Common myeloid progenitor, CD34-positive (primary cell): ENCODE data around the gene SH3TC1.

ENCODE experiments used
- CTCF ChIA-PET: fragments of 350-600 bp; sonication (Branson Sonifier 250); formaldehyde crosslinking; loops from one replicate; lab custom pipeline; 2021; ENCODE audit warnings: antibody characterized with exemption; lab: Charles Lee
- POLR2A ChIA-PET: fragments of 350-600 bp; sonication (Branson Sonifier 250); formaldehyde crosslinking; loops from one replicate; lab custom pipeline; 2021; ENCODE audit warnings: antibody characterized with exemption; lab: Charles Lee
- DNase-seq, 3 donors: peaks; one replicate each; pipeline versions ENCODE4 v3.0.0 to v3.0.0-alpha.2; 2013
- H3K27ac ChIP-seq, 2 experiments: 1 replicate in 1 of 2; 2 replicates in 1 of 2; pipeline ENCODE4 v1.7.0; 2013; ENCODE audit warnings: inconsistent platforms in 2 of 2, low read length in 2 of 2, mild to moderate bottlenecking in 2 of 2, low read depth in 1 of 2, moderate library complexity in 1 of 2; ENCODE audit not compliant: severe bottlenecking in 2 of 2, insufficient read depth in 1 of 2, poor library complexity in 1 of 2
- H3K27me3 ChIP-seq, 5 experiments: replicated peaks in 2 of 5; 1 replicate in 3 of 5; 2 replicates in 2 of 5; pipeline versions ENCODE4 v1.6.1 to v1.7.0; 2013; ENCODE audit warnings: low read length in 4 of 5, mild to moderate bottlenecking in 2 of 5, moderate library complexity in 2 of 5, inconsistent platforms in 1 of 5; ENCODE audit not compliant: insufficient read depth in 5 of 5, control insufficient read depth in 4 of 5
- H3K36me3 ChIP-seq, 4 experiments: 1 replicate in 2 of 4; 2 replicates in 2 of 4; pipeline versions ENCODE4 v1.6.1 to v1.7.0; 2013; ENCODE audit warnings: low read length in 3 of 4, control low read depth in 1 of 4, mild to moderate bottlenecking in 1 of 4; ENCODE audit not compliant: control insufficient read depth in 4 of 4, insufficient read depth in 4 of 4
- H3K4me1 ChIP-seq, 4 experiments: 1 replicate in 3 of 4; 2 replicates in 1 of 4; pipeline versions ENCODE4 v1.6.1 to v1.7.1; 2013; ENCODE audit warnings: low read length in 3 of 4, mild to moderate bottlenecking in 3 of 4, control low read depth in 1 of 4, inconsistent platforms in 1 of 4, moderate library complexity in 1 of 4; ENCODE audit not compliant: control insufficient read depth in 4 of 4, insufficient read depth in 4 of 4; ENCODE audit errors: control extremely low read depth in 1 of 4
- H3K4me3 ChIP-seq, 7 experiments: 1 replicate in 4 of 7; 2 replicates in 3 of 7; pipeline versions ENCODE4 v1.5.1 to v1.7.0; 2013; ENCODE audit warnings: mild to moderate bottlenecking in 7 of 7, low read length in 6 of 7, moderate library complexity in 6 of 7, inconsistent platforms in 2 of 7, low read depth in 2 of 7, control low read depth in 1 of 7; ENCODE audit not compliant: insufficient read depth in 4 of 7, control insufficient read depth in 1 of 7; ENCODE audit errors: extremely low read depth in 1 of 7
- H3K9me3 ChIP-seq, 5 experiments: 1 replicate in 4 of 5; 2 replicates in 1 of 5; pipeline versions ENCODE4 v1.6.1 to v1.7.1; 2013; ENCODE audit warnings: low read length in 4 of 5, mild to moderate bottlenecking in 2 of 5, inconsistent platforms in 1 of 5, low read depth in 1 of 5, moderate library complexity in 1 of 5; ENCODE audit not compliant: control insufficient read depth in 4 of 5, insufficient read depth in 2 of 5; ENCODE audit errors: control extremely low read depth in 1 of 5
- WGBS: methylation state at CpG from one replicate; pipeline ENCODE4 v1.1.5; 2013; ENCODE audit not compliant: insufficient coverage; 5-methylcytosine and 5-hydroxymethylcytosine counted together

SH3TC1 gene

DNA sequence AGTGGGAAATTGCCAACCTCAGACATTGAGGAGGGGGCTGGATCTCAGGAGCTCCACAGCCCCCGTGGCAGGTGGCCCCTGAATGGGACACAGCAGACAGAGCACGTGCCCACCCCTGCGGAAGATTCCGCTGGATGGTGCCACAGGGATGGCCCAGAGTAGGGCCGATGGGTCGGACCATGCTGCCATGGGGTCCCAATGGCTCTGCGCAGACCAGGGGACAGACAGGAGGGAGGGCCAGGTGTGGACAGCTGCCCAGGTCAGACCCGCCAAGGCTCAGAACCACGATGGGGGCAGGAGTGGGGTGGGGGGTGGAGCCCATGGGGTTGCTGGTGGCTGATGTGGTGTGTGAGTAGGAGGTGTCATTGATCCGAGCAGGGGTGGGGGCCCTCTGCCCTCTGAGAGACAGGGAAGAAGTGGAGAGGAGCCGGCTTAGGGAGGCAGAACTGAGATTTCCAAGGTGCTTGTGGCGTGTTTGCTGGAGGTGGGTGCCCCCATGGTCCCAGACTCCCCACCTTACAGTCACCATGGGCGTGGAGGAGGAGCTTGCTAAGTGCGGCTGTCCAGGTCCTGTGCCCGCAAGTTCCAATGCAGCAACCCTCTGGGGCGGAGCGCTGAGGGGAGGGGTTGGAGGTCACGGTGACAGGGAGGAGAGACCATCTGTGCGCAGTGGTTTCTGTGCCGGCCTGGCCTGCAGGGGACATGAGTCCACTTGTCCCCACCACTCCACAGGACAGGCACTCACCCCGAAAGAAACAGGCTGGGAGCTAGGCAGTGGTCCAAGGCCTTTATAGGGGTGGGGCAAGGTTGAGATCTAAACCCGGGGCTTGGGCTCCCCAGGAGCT lies 12.9 kb downstream of the SH3TC1 start:
- no peak for DNase-seq
- Histone ChIP-seq H3K9me3 (no peaks in the 10 kb centered on the region), H3K4me3 (no peak overlapping the region), H3K36me3 (peaks cover 12 to 85% (median 54%) of the 10 kb centered on the region in 4 experiments), H3K27ac (no peak overlapping the region), H3K4me1 (peaks cover 1 to 39% (median 28%) of the 10 kb centered on the region in 4 experiments), H3K27me3 (no peaks in the 10 kb centered on the region)
- ChIA-PET POLR2A (no interaction called here), CTCF (interaction anchor here (0.7 to 2.2 kb wide), 5 partner anchors 9 to 16 kb away, joined by 3 to 8 read pairs (median 3); no protein-coding TSS in a partner anchor)
- WGBS = 95% methylated on average over 15 of the region's 22 CpGs

DNA sequence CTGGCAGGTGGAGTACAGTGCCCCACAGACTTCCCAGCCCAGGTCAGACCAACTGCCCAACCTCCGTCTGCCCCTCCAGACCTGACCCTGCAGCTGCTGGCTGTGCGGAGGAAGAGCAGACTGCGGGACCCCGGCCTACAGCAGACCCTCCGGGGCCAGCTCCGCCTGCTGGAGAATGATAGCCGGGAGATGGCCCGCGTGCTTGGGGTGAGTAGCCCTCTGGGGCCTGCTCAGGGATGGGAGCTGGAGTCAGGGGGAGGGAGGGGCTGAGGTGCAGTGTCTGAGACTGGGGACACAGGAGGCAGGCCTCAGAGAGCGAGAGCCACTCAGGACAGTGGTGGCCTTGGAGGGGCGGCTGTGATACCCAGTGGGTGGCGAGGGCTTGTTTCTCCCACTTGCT lies 13.5 kb downstream of the SH3TC1 start:
- no peak overlapping the region for H3K4me3 ChIP-seq
- H3K27me3 ChIP-seq = no peaks in the 10 kb centered on the region
- 97% methylated on average over 9 of the region's 12 CpGs for WGBS
- peaks cover 0 to 33% (median 22%) of the 10 kb centered on the region in 4 experiments for H3K4me1 ChIP-seq
- ChIA-PET POLR2A (no interaction called here), CTCF (interaction anchor here (0.7 to 2.2 kb wide), 7 partner anchors 8 to 20 kb away, joined by 3 to 8 read pairs (median 3); no protein-coding TSS in a partner anchor)
- DNase-seq = no peak
- no peaks in the 10 kb centered on the region for H3K9me3 ChIP-seq
- no peak overlapping the region for H3K27ac ChIP-seq
- H3K36me3 ChIP-seq = peaks cover 12 to 85% (median 58%) of the 10 kb centered on the region in 4 experiments

DNA sequence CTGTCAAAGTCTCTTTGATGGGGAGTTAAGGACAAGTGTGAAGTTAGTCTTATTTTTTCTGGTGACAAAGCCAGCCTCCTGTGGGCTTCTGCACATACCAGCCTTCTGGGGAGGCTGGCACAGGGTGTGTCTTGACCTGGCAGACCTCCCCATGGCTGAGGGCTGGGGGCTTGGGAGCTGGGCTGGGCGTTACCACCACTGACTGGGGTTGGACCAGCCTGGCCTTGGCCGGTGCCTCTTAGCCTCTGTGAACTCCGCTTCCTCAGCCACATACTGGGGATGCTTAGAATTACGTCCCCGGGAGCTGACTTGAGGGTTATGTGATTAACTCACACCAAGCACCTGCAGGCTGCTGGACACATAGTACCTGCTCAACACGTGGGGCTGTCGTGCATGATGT lies 14.0 kb downstream of the SH3TC1 start:
- Histone ChIP-seq H3K27me3 (no peaks in the 10 kb centered on the region), H3K27ac (no peak overlapping the region), H3K4me1 (peaks cover 0 to 29% (median 18%) of the 10 kb centered on the region in 4 experiments), H3K9me3 (no peaks in the 10 kb centered on the region), H3K36me3 (peaks cover 12 to 85% (median 58%) of the 10 kb centered on the region in 4 experiments), H3K4me3 (no peak overlapping the region)
- WGBS = 91% methylated on average over 7 of the region's 7 CpGs
- ChIA-PET CTCF (interaction anchor here (0.7 to 2.2 kb wide), 6 partner anchors 7 to 20 kb away, joined by 3 to 8 read pairs (median 4); no protein-coding TSS in a partner anchor), POLR2A (no interaction called here)
- no peak for DNase-seq

DNA sequence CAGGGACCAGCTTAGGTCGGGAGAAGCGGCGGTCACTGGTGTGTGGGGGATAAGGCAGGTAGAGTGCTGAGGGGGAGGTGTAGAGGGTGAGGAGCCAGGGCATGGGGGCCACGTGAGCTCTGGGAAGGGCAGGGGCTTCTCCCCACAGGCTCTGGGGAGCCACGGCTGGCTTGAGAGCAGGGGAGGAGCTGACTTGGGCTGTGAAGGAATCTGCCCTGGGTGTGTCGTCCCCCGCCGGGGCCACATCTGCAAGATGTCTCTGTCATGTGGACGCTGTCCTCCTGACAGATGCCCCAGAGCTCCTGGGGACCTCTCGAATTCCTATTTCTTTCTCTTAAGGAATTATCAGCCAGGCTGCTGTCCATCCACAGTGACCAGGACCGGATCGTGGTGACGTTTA lies 15.0 kb downstream of the SH3TC1 start:
- H3K9me3 ChIP-seq = no peaks in the 10 kb centered on the region
- no peaks in the 10 kb centered on the region for H3K27me3 ChIP-seq
- H3K36me3 ChIP-seq = peaks cover 7 to 86% (median 56%) of the 10 kb centered on the region in 4 experiments
- no peak overlapping the region for H3K4me3 ChIP-seq
- ChIA-PET POLR2A (no interaction called here), CTCF (interaction anchor here (0.7 to 2.1 kb wide), 7 partner anchors 11 to 37 kb away, joined by 3 to 7 read pairs (median 5); no protein-coding TSS in a partner anchor)
- DNase-seq = no peak
- WGBS = 92% methylated on average over 13 of the region's 13 CpGs
- peaks cover 0 to 22% (median 13%) of the 10 kb centered on the region in 4 experiments for H3K4me1 ChIP-seq
- H3K27ac ChIP-seq = no peak overlapping the region

DNA sequence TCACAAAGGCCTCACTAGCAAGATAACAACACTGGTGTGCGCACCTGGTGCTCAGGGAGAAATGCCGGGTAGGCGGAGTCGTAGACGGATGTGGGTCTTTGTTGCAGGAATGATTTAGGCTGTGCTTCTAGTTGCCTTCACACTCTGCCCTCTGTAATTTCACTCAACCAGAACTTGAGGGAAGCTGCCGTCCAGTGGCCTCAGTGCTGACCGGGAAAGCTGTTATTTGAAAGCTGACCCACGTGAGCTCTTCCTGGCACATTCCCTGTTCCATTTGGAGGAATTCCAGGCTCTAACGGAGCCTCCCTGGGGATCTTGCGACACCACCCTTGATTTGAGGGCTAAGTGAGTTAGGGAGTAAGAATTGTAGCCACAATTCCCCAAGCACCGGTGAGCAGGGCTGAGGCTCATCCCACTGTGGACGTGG lies 15.9 kb downstream of the SH3TC1 start:
- ChIA-PET CTCF (interaction anchor here (0.5 to 2.1 kb wide), 8 partner anchors 8 to 33 kb away, joined by 3 to 7 read pairs (median 5); partner anchors contain the start of gene SH3TC1), POLR2A (interaction anchor here (1.6 kb wide), 1 partner anchor 12 kb away, joined by 3 read pairs; no protein-coding TSS in a partner anchor)
- Histone ChIP-seq H3K4me3 (no peak overlapping the region), H3K9me3 (no peaks in the 10 kb centered on the region), H3K27me3 (no peaks in the 10 kb centered on the region), H3K27ac (no peak overlapping the region), H3K36me3 (peaks cover 7 to 86% (median 57%) of the 10 kb centered on the region in 4 experiments), H3K4me1 (peaks cover 0 to 14% (median 8%) of the 10 kb centered on the region in 4 experiments)
- 96% methylated on average over 12 of the region's 12 CpGs for WGBS
- no peak for DNase-seq

DNA sequence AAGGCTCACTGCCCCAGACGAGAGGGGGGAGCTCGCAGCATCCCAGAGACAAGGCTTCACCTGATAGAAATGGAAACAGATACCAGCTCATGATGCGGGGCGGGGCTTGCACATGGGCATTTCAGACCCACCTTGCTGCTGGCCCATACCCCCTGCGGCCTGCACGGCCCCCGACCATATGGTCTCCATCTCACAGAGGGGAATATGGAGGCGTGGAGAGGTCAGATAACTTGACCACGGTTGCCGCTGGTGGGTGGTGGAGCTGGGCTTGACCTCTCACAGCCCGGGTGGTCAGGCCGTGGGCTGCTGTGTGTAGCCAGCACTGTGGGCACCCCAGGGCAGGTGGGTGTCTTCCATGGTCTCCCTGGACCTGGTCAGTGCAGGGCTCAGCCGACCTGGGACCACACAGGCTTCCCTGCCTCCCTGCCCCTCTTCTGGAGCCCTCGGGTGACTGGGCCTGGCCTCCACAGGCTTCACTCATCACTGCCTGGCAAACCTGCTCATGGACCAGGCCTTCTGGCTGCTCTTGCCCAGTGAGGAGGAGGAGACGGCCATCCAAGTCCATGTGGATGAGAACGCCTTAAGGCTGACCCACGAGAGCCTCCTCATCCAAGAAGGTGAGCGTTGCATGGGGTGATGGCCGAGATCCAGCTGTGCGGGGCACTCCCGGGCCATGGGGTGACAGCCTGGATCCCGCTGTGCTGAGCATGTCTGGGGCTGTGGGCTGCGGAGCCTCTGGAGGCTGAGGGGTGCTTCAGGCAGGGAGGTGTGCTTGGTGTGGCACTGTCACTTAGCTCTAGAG lies 16.8 kb downstream of the SH3TC1 start:
- no peaks in the 10 kb centered on the region for H3K9me3 ChIP-seq
- peaks cover 7 to 92% (median 60%) of the 10 kb centered on the region in 4 experiments for H3K36me3 ChIP-seq
- no peak overlapping the region for H3K27ac ChIP-seq
- no peak for DNase-seq
- H3K4me3 ChIP-seq = no peak overlapping the region
- H3K27me3 ChIP-seq = no peaks in the 10 kb centered on the region
- H3K4me1 ChIP-seq = peaks cover 0 to 13% (median 9%) of the 10 kb centered on the region in 4 experiments
- ChIA-PET POLR2A (interaction anchor here (1.3 to 1.6 kb wide), 2 partner anchors 11 to 13 kb away, joined by 3 to 4 read pairs; no protein-coding TSS in a partner anchor), CTCF (interaction anchor here (0.5 to 1.8 kb wide), 5 partner anchors 9 to 32 kb away, joined by 3 to 6 read pairs (median 4); partner anchors contain the start of gene SH3TC1)
- WGBS = 97% methylated on average over 21 of the region's 23 CpGs
